SU-DHL-6 (cell line): ENCODE measurements around the gene ARHGEF17.

ENCODE experiments used
- H2AFZ ChIP-seq: fragments of 200-600 bp; sonication (generic); 2 replicates; pipeline ENCODE4 v1.6.1; 2014; ENCODE audit warnings: low read depth, mild to moderate bottlenecking, moderate library complexity, mixed read lengths, antibody characterized with exemption, low read length; ENCODE audit not compliant: severe bottlenecking
- H3F3A ChIP-seq: fragments of 200-600 bp; shearing (Covaris generic); 2 replicates; pipeline ENCODE4 v1.6.0; 2016; ENCODE audit warnings: antibody characterized with exemption, mild to moderate bottlenecking; ENCODE audit not compliant: insufficient read depth
- H3K27ac ChIP-seq: fragments of 200-600 bp; sonication (generic); 2 replicates; pipeline ENCODE4 v1.5.1; 2016; ENCODE audit warnings: low read depth, mild to moderate bottlenecking, low read length, moderate library complexity, mixed read lengths
- H3K27me3 ChIP-seq: fragments of 200-600 bp; sonication (generic), shearing (Covaris generic); 2 replicates; pipeline ENCODE4 v1.6.0; 2014; ENCODE audit warnings: mild to moderate bottlenecking, low read length
- H3K36me3 ChIP-seq: fragments of 200-600 bp; sonication (generic); 2 replicates; pipeline ENCODE4 v1.6.1; 2014; ENCODE audit warnings: mild to moderate bottlenecking, low read length, mixed read lengths
- H3K4me2 ChIP-seq: fragments of 300-600, 200-600 bp; shearing (Covaris generic), sonication (generic); 2 replicates; pipeline ENCODE4 v1.6.0; 2014; ENCODE audit warnings: low read length, low read depth, mild to moderate bottlenecking; ENCODE audit not compliant: poor library complexity, severe bottlenecking
- H3K4me3 ChIP-seq: fragments of 200-600 bp; sonication (generic); 2 replicates; pipeline ENCODE4 v1.5.1; 2014; ENCODE audit warnings: antibody characterized with exemption, low read length, mild to moderate bottlenecking, mixed read lengths; ENCODE audit not compliant: insufficient read depth, poor library complexity, severe bottlenecking
- H3K79me2 ChIP-seq: fragments of 200-600 bp; sonication (generic); 2 replicates; pipeline ENCODE4 v1.6.1; 2014; ENCODE audit warnings: mild to moderate bottlenecking, low read length, moderate library complexity; ENCODE audit not compliant: insufficient read depth
- H3K9ac ChIP-seq: fragments of 200-600 bp; sonication (generic); 2 replicates; pipeline ENCODE4 v1.7.0; 2014; ENCODE audit warnings: mild to moderate bottlenecking, low read length
- H3K9me2 ChIP-seq: fragments of 200-600 bp; sonication (generic); replicated peaks from 2 replicates; pipeline ENCODE4 v1.6.1; 2014; ENCODE audit warnings: low read length; ENCODE audit not compliant: insufficient read depth
- H3K9me3 ChIP-seq: fragments of 200-600 bp; sonication (generic); 2 replicates; pipeline ENCODE4 v1.6.1; 2014; ENCODE audit warnings: low read length, mixed read lengths; ENCODE audit not compliant: insufficient read depth
- H4K20me1 ChIP-seq: fragments of 200-600 bp; sonication (generic); 2 replicates; pipeline ENCODE4 v1.6.1; 2014; ENCODE audit warnings: low read depth, mild to moderate bottlenecking, antibody characterized with exemption, low read length, moderate library complexity, mixed read lengths
- CTCF ChIP-seq: fragments of 200-600 bp; sonication (generic); IDR thresholded peaks from one replicate; pipeline ENCODE4 v1.5.1; 2017; ENCODE audit warnings: antibody characterized with exemption, mild to moderate bottlenecking, low read length, moderate library complexity; ENCODE audit not compliant: insufficient read depth, poor library complexity, severe bottlenecking
- EZH2phosphoT487 ChIP-seq: fragments of 200-600 bp; sonication (generic), shearing (Covaris generic); conservative IDR thresholded peaks from 2 replicates; pipeline ENCODE4 v1.6.1; 2018; ENCODE audit warnings: mild to moderate bottlenecking, antibody characterized with exemption, low read length, moderate library complexity, mixed read lengths

Gene ARHGEF17

GRCh38 chr11:73296501-73297230 lies 11.4 kb upstream of the ARHGEF17 start:
- H3K36me3 ChIP-seq = no peaks in the 10 kb centered on the region
- H3K9ac ChIP-seq = no peak overlapping the region
- no peaks in the 10 kb centered on the region for H3K9me2 ChIP-seq
- H2AFZ ChIP-seq = no peak overlapping the region
- TF ChIP-seq EZH2phosphoT487 (no peak), CTCF (no peak)
- H3K4me2 ChIP-seq = no peak overlapping the region
- H3F3A ChIP-seq = no peaks in the 10 kb centered on the region
- H3K9me3 ChIP-seq = no peaks in the 10 kb centered on the region
- H4K20me1 ChIP-seq = no peaks in the 10 kb centered on the region
- H3K27ac ChIP-seq = no peak overlapping the region
- no peak overlapping the region for H3K4me3 ChIP-seq
- H3K79me2 ChIP-seq = no peaks in the 10 kb centered on the region
- no peaks in the 10 kb centered on the region for H3K27me3 ChIP-seq

- Histone ChIP-seq H3K27me3 (no peaks in the 10 kb centered on the region), H3K9me3 (no peaks in the 10 kb centered on the region), H3F3A (no peaks in the 10 kb centered on the region), H3K4me3 (no peak overlapping the region), H2AFZ (no peak overlapping the region), H3K79me2 (no peaks in the 10 kb centered on the region), H3K36me3 (no peaks in the 10 kb centered on the region), H3K9ac (no peak overlapping the region), H3K4me2 (no peak overlapping the region), H3K9me2 (no peaks in the 10 kb centered on the region), H3K27ac (no peak overlapping the region), H4K20me1 (no peaks in the 10 kb centered on the region)
- TF ChIP-seq CTCF (no peak), EZH2phosphoT487 (no peak)
These were observed 10.9 kb upstream of the ARHGEF17 start for GRCh38 chr11:73297231-73297590.

- TF ChIP-seq CTCF = no peak
- TF ChIP-seq EZH2phosphoT487 = no peak
- H3K79me2 ChIP-seq = no peaks in the 10 kb centered on the region
- H3K27ac ChIP-seq = no peak overlapping the region
- H3K4me3 ChIP-seq = no peak overlapping the region
- no peaks in the 10 kb centered on the region for H3K27me3 ChIP-seq
- no peaks in the 10 kb centered on the region for H3K36me3 ChIP-seq
- H3K9me2 ChIP-seq = no peaks in the 10 kb centered on the region
- H2AFZ ChIP-seq = no peak overlapping the region
- H3F3A ChIP-seq = no peaks in the 10 kb centered on the region
- H3K9ac ChIP-seq = no peak overlapping the region
- no peaks in the 10 kb centered on the region for H3K9me3 ChIP-seq
- no peak overlapping the region for H3K4me2 ChIP-seq
- no peaks in the 10 kb centered on the region for H4K20me1 ChIP-seq
These were observed 10.4 kb upstream of the ARHGEF17 start for GRCh38 chr11:73297702-73298101.
